ENCODE measurements around the gene C2CD4A. TPM values are rescaled to one million over a fixed set of nuclear protein-coding genes. Genes with fewer than 3 reads are reported as not detected.

Gene C2CD4A
- total and polyA plus RNA-seq, 9 of the 15 experiments (the other 6 are each of a cell fraction or from before 2014, with no cell fraction given): not detected

DNA sequence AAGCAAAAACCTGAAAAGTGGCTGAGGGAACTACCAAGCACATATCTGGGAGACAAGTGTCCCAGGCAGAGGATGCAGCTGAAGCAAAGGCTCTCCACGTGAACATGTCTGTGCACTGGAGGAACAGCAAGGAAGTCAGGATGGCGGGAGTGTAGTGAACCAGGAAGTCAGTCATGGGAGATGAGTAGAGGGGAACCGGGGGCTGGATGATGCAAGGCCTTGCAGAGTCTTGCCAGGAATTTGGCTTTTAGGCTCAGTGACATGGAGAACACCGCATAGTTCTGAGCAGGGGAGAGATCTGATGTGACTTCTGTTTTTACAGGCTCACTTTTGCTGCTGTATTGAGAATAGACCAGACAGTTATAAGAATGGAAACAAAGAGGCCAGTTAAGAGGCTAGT, 19.0 kb downstream of the C2CD4A start:
- Histone ChIP-seq H3K9me3 (replicated peaks; ENCODE audit: control insufficient read depth, insufficient read depth, low read depth, low read length) (no peaks in the 10 kb centered on the region), H4K20me1 (replicated peaks; ENCODE audit: control insufficient read depth, insufficient read depth, low read length) (no peaks in the 10 kb centered on the region), H3K36me3 (ENCODE audit: control insufficient read depth, insufficient read depth, low read length) (no peaks in the 10 kb centered on the region), H2AFZ (ENCODE audit: low read depth, low read length) (peak overlapping the region; percentile 48; the same call in 1 of the 2 replicates), H3K4me3 (no peak overlapping the region), H3K27ac (ENCODE audit: extremely low read depth, low read depth, low read length) (no peak overlapping the region), H3K27me3 (ENCODE audit: control insufficient read depth in 2 of 2, insufficient read depth in 2 of 2, low read length in 2 of 2) (no peaks in the 10 kb centered on the region), H3K4me1 (replicated peaks in 1 of 2; ENCODE audit: control insufficient read depth in 2 of 2, insufficient read depth in 2 of 2, low read length in 2 of 2) (no peaks in the 10 kb centered on the region), H3K9ac (ENCODE audit: insufficient read depth in 1 of 2, low read depth in 2 of 2, low read length in 2 of 2) (no peak overlapping the region), H3K9me1 (ENCODE audit: control insufficient read depth, insufficient read depth, low read length) (no peaks in the 10 kb centered on the region), H3K79me2 (ENCODE audit: control insufficient read depth, insufficient read depth, low read length) (no peaks in the 10 kb centered on the region), H3K4me2 (ENCODE audit: insufficient read depth, low read length) (no peak overlapping the region)
- ATAC-seq (peak; percentile 60), FAIRE-seq (no peak), DNase-seq (ENCODE audit: extremely low read depth in 1 of 4, low spot score in 3 of 4) (no peak)
- intact Hi-C loops (cut with micrococcal nuclease) (loop anchor here (10.0 kb wide), 2 partner anchors 159 to 219 kb away; no protein-coding TSS in a partner anchor), in situ Hi-C loops (cut with MboI) (no loop called here)
- no TSS peak for BruUV-seq (replicated peaks)
- TF ChIP-seq BRD9 (IDR thresholded peaks at IDR 0.05; ENCODE audit: low read depth, partially characterized antibody): no peak
- no peak for TF ChIP-seq CEBPG (CRISPR knock-in tag; IDR thresholded peaks at IDR 0.05)
- peak in 1 of 2 experiments; percentile 73; a peak in 2 of 4 replicates for TF ChIP-seq CEBPG (tag; conservative IDR thresholded peaks at IDR 0.05 in 1 of 2, IDR thresholded peaks at IDR 0.05 in 1 of 2)
- no peak for TF ChIP-seq SP1 (CRISPR knock-in tag; IDR thresholded peaks at IDR 0.05)
- TF ChIP-seq NR2F6 (CRISPR knock-in tag; IDR thresholded peaks at IDR 0.05): no peak
- TF ChIP-seq ZZZ3 (IDR thresholded peaks at IDR 0.05): no peak
- TF ChIP-seq GABPA (tag; conservative IDR thresholded peaks at IDR 0.05; ENCODE audit: low read depth): 0 out of 2 replicates have a peak, but pooled peaks have one; percentile 22
- no peak for TF ChIP-seq MCM5 (IDR thresholded peaks at IDR 0.05; ENCODE audit: low read depth)
- no peak for TF ChIP-seq ZNF274 (IDR thresholded peaks at IDR 0.05; ENCODE audit: borderline replicate concordance, low read depth, low read length)
- no peak for TF ChIP-seq ZSCAN32 (CRISPR knock-in tag; IDR thresholded peaks at IDR 0.05)
- TF ChIP-seq AFF1 (IDR thresholded peaks at IDR 0.05; ENCODE audit: low read depth in 1 of 2, partially characterized antibody in 2 of 2): no peak
- TF ChIP-seq SMARCA4 (IDR thresholded peaks at IDR 0.05): no peak
- TF ChIP-seq RBM15 (IDR thresholded peaks at IDR 0.05; ENCODE audit: insufficient read depth, low read length): no peak
- TF ChIP-seq IRF2 (CRISPR knock-in tag; IDR thresholded peaks at IDR 0.05): no peak
- peak; percentile 42 to 49; a peak in 2 of 4 replicates for TF ChIP-seq TRIM24 (IDR thresholded peaks at IDR 0.05)
- TF ChIP-seq, protein P1, sequence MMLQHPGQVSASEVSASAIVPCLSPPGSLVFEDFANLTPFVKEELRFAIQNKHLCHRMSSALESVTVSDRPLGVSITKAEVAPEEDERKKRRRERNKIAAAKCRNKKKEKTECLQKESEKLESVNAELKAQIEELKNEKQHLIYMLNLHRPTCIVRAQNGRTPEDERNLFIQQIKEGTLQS (IDR thresholded peaks at IDR 0.05): peak; percentile 59; the same call in 1 of the 2 replicates
- TF ChIP-seq, protein P1 (CRISPR knock-in tag; conservative IDR thresholded peaks at IDR 0.05): no peak
- no peak for TF ChIP-seq RBM17 (IDR thresholded peaks at IDR 0.05; ENCODE audit: borderline replicate concordance, low read depth, low read length)
- 0 out of 2 replicates have a peak, but pooled peaks have one; percentile 21 for TF ChIP-seq ATF4 (CRISPR knock-in tag; IDR thresholded peaks at IDR 0.05)
- 13% methylated on average over 4 of the region's 4 CpGs for WGBS (ENCODE audit: insufficient coverage, low coverage, missing lambda C conversion rate)
- ChIA-PET POLR2A (no interaction called here), CTCF (ENCODE audit: low intra/inter-chr PET ratio) (no interaction called here)

All from K562 (cell line).